HG02973 (cell line): ENCODE results near the gene AP4S1.

ENCODE experiments used
- ATAC-seq: cut with Tn5 transposase; IDR thresholded peaks from one replicate; pipeline ENCODE4 v1.9.1; 2021; ENCODE audit warnings: moderate library complexity; ENCODE audit not compliant: unreplicated experiment

AP4S1 gene

DNA sequence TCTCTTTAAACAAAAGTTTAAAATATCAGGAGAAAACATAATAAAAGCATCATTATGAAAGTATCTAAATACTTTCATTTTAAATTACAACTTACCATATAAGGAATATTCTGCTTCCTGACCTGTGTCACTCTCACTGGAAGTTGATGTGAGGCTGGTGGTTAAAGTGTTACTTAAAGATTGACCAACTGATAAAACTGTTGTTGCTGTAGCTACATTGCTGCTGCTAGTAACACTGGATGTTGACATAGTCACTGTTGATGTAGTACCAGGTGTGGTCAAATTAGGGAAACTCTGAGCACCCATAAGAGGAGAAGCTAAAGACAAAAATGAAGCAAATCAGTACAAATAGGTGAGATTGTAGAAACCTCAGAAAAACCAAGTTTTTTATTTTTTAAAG lies 102.2 kb downstream of the AP4S1 start:
- peak; percentile 78 for ATAC-seq

DNA sequence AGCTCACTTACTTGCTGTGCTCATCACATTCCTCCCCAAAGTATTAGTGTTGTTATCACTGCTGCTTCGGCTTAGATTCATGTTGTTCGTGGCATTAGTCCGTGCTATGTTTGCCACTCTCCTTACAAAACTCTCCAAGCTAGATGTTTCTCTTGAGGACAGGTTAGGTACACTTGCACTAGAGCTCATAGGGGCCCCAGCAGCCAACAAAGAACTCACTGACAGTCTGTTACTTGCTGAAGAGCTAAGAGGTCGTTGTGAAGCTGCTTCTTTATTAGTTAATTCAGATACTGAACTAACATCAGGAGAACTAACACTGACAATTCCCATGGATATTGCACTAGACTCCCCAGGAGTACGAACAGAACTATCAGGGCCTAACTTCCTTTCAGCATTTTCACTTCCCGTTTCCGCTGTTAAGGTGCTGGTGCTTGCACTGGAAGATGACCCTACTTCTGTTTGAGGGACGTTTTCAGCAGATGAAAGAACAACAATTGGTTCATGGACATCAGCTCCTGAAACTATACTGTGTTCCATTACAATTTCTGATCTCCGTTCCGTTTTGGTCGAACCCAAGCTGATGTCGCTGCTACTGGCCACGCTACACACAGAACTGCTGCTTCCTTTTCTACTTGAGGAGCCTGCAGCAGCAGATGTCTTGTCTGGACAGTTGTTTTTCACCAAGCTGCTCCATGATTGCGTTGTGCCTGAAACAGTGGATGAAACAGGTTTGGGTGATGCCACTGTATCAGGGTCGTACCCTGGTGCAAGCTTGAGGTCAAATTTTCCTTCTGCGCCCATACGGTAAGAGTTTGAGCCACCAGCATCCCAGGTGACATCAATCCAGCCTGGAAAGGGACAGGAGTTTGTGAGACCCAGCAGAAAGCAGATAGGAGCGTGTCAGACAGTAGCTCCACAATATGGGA lies 103.4 kb downstream of the AP4S1 start:
- ATAC-seq: no peak

DNA sequence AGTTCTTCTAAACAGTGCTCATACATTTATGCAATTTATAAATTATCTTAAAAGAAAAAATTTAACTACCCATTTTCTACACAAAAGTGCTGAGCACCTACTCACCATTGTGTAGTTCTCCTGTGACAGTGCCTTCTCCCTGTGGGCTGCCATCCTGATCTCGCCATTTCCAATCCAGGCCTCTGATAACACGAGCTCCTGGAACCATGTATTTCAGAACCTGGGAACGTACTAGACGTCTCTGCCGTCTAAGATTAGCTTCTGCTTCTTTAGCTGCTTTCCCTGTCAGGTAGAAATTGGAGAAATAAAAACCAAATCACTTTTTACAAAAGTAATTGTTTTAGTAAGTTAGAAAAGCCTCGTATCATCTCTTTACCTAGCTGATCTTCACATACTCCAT lies 107.7 kb downstream of the AP4S1 start:
- no peak for ATAC-seq

DNA sequence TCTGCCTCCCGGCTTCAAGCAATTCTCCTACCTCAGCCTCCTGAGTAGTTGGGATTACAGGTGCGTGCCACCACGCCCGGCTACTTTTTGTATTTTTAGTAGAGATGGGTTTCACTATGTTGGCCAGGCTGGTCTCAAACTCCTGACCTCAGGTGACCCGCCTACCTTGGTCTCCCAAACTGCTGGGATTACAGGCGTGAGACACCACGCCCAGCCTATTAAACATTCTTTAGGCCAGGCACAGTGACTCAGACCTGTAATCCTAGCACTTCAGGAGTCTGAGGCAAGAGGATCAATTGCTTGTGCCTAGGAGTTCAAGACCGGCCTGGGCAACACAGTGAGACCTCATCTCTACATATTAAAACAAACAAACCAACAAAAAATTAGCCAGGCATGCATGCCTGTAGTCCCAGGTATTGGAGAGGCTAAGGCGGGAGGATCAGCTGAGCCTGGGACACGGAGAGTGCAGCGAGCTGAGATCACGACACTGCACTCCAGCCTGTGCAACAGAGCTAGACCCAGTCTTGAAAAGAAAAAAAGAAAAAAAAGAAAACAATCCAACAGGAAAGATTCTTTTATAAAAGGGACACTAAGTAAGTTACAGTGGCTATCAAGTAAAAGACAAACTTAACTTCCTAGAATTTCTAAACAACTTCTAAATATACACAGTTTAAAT lies 111.9 kb downstream of the AP4S1 start:
- ATAC-seq: no peak

DNA sequence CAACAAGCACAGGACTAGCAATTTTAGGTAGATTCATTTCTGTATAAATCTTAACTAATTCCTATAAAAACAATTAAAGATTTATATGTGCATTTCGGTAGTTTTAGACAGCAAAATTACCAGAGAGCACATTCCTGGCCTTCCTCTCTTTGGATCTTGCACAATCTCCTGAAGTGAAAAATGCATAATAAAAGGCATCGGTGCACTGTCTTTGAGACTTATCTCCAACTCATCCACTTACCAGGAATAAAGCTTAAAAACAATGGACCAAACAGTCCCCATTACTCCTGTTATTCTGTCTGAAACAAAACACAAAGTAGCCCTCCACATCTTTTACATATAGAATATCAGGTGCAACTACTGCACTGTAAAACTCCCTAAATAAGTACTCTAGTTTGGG lies 112.9 kb downstream of the AP4S1 start:
- no peak for ATAC-seq

DNA sequence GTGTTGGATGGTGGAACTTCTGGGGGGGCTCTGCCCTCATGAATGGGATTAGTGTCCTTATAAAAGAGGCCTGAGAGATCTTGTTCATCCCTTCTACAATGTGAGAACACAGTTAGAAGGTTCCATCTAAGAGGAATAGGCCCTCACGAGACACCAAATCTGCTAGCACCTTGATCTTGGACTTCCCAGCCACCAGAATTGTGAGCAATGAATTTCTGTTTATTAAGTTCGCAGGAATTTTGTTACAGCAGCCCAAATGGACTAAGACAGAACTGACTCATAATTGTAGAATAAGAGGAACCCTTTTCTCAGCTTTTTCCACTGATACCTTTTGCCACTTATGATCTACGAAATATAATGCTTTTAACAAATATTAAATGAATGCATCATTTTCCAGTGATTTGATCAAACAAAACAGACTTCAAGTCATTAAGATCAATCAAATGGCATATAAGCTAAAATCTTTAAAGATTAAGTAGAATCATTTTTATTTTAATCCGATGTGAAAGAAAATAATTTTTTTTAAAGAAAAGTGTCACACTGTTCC lies 113.9 kb downstream of the AP4S1 start:
- no peak for ATAC-seq

DNA sequence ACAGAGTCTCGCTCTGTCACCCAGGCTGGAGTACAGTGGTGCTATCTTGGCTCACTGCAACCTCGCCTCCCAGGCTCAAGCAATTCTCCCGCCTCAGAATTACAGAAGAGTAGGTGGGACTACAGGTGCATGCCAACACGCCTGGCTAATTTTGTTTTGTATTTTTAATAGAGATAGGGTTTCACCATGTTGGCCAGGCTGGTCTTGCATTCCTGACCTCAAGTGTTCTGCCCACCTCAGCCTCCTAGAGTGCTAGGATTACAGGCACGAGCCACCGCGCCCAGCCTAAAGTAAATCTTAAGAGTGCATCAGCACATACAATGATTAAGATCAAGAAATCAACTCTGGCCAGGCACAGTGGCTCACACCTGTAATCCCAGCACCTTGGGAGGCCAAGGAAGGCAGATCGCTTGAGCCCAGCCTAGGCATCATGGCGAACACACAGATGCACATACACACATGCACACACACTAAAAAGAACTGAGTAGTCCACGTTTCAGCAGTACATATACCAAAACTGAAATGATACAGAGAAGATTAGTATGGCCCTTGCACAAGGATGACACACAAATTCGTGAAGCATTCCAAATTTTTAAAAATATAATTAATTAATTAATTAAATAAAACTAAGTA lies 117.1 kb downstream of the AP4S1 start:
- ATAC-seq: no peak
